A549 (cell line): ENCODE measurements around the gene AARSD1. TPM values are rescaled to one million over a fixed set of nuclear protein-coding genes. Genes with fewer than 3 reads are reported as not detected.

Experiments
- ATAC-seq, 2 experiments: fragments of 200-7000 bp in 1 of 2; fragments of >200 bp in 1 of 2; cut with Nextera tagmentation in 1 of 2; cut with Tn5 transposase in 1 of 2; 3 replicates each; pipeline versions ENCODE4 v1.8.0 to v1.9.1; 2018 to 2020; ENCODE audit warnings: mild to moderate bottlenecking in 1 of 2, moderate library complexity in 1 of 2
- CTCF ChIA-PET: fragments of 300-600 bp; sonication (Branson Sonifier 250); formaldehyde crosslinking; extraction: SDS; loops from one replicate; lab custom pipeline; 2021; ENCODE audit warnings: antibody characterized with exemption, inconsistent platforms; lab: Yijun Ruan, JAX
- POLR2A ChIA-PET: fragments of 350-600 bp; formaldehyde crosslinking; extraction: SDS; loops from one replicate; lab custom pipeline; 2021; ENCODE audit warnings: antibody characterized with exemption, inconsistent platforms; lab: Yijun Ruan, JAX
- DNase-seq, 2 experiments: peaks; one replicate each; pipeline versions ENCODE4 v3.0.0 to v3.0.0-alpha.2; 2011 to 2016; ENCODE audit warnings: low read depth in 1 of 2, low spot score in 1 of 2
- FAIRE-seq: peaks from 2 replicates; lab custom pipeline; 2011; peaks lifted over from hg19 to GRCh38; lab: Jason Lieb, UNC
- H3K27ac ChIP-seq, 2 experiments: fragments of >200 bp; sonication (Bioruptor Twin); formaldehyde crosslinking; 3 replicates each; pipeline ENCODE4 v1.5.1; 2016 to 2017
- H3K4me1 ChIP-seq: fragments of >200 bp; sonication (Bioruptor Twin); formaldehyde crosslinking; 3 replicates; pipeline ENCODE4 v1.6.1; 2016
- H3K4me2 ChIP-seq: fragments of >200 bp; sonication (Bioruptor Twin); formaldehyde crosslinking; 3 replicates; pipeline ENCODE4 v1.6.1; 2016
- H3K4me3 ChIP-seq: fragments of >200 bp; sonication (Bioruptor Twin); formaldehyde crosslinking; 3 replicates; pipeline ENCODE4 v1.5.1; 2016
- H3K9me3 ChIP-seq: fragments of >200 bp; sonication (Bioruptor Twin); formaldehyde crosslinking; 3 replicates; pipeline ENCODE4 v1.6.1; 2016
- CBX2 ChIP-seq: fragments of 200-600 bp; sonication (generic); IDR thresholded peaks from 2 replicates; pipeline ENCODE4 v1.6.1; 2016; ENCODE audit warnings: low read depth, mild to moderate bottlenecking, borderline replicate concordance
- CBX8 ChIP-seq: fragments of 200-600 bp; sonication (generic); IDR thresholded peaks from 2 replicates; pipeline ENCODE4 v1.6.1; 2016
- CHD2 ChIP-seq: fragments of 150-350 bp; IDR thresholded peaks from 2 replicates; pipeline ENCODE4 v1.6.1; 2014; ENCODE audit warnings: low read length; ENCODE audit not compliant: partially characterized antibody
- CHD4 ChIP-seq: fragments of 200-600 bp; sonication (generic); IDR thresholded peaks from 2 replicates; pipeline ENCODE4 v1.6.1; 2016; ENCODE audit warnings: antibody characterized with exemption, mild to moderate bottlenecking, borderline replicate concordance
- FOSL2 ChIP-seq, 2 experiments: fragments of 450-650 bp in 1 of 2; fragments of >200 bp in 1 of 2; sonication (Bioruptor Twin) in 1 of 2; formaldehyde crosslinking; IDR thresholded peaks; 2 replicates each; pipeline versions ENCODE4 v1.5.0 to v1.6.1; 2016 to 2020; ENCODE audit warnings: mild to moderate bottlenecking in 1 of 2, moderate library complexity in 1 of 2
- FOXS1 ChIP-seq: fragments of 250-450 bp; sonication (Bioruptor Pico); IDR thresholded peaks from 2 replicates; pipeline ENCODE4 v1.5.0; 2020; ENCODE audit warnings: mild to moderate bottlenecking, moderate library complexity
- HOXA7 ChIP-seq: fragments of 250-450 bp; sonication (Bioruptor Pico); IDR thresholded peaks from 2 replicates; pipeline ENCODE4 v1.5.0; 2020; ENCODE audit warnings: mild to moderate bottlenecking, moderate library complexity
- JUNB ChIP-seq: fragments of >200 bp; sonication (Bioruptor Twin); formaldehyde crosslinking; IDR thresholded peaks from 2 replicates; pipeline ENCODE4 v1.6.1; 2016
- KDM5A ChIP-seq: fragments of 200-600 bp; sonication (generic); IDR thresholded peaks from 2 replicates; pipeline ENCODE4 v1.6.1; 2016; ENCODE audit warnings: antibody characterized with exemption, mild to moderate bottlenecking
- MAFK ChIP-seq: fragments of 450-650 bp; IDR thresholded peaks from 2 replicates; pipeline ENCODE4 v1.6.1; 2014; ENCODE audit not compliant: partially characterized antibody
- NR3C1 ChIP-seq: fragments of >200 bp; sonication (Bioruptor Twin); formaldehyde crosslinking; IDR thresholded peaks from 3 replicates; pipeline ENCODE4 v1.6.1; 2017
- POLR2A ChIP-seq: IDR thresholded peaks from 2 replicates; pipeline ENCODE4 v1.6.1; 2012; ENCODE audit warnings: mild to moderate bottlenecking, low read length
- RARB ChIP-seq: fragments of 250-450 bp; sonication (Bioruptor Pico); IDR thresholded peaks from 2 replicates; pipeline ENCODE4 v1.8.0; 2021; ENCODE audit warnings: mild to moderate bottlenecking, moderate library complexity
- SMC3 ChIP-seq: fragments of >200 bp; sonication (Bioruptor Twin); formaldehyde crosslinking; IDR thresholded peaks from 3 replicates; pipeline ENCODE4 v1.6.1; 2018; ENCODE audit warnings: inconsistent platforms
- SREBF2 ChIP-seq: fragments of 450-650 bp; IDR thresholded peaks from 2 replicates; pipeline ENCODE4 v1.6.1; 2014; ENCODE audit warnings: mild to moderate bottlenecking, moderate library complexity
- ZFP36 ChIP-seq: fragments of 450-650 bp; IDR thresholded peaks from 2 replicates; pipeline ENCODE4 v1.6.1; 2014; ENCODE audit warnings: borderline replicate concordance; ENCODE audit not compliant: partially characterized antibody
- ZSCAN20 ChIP-seq: fragments of 250-450 bp; sonication (Bioruptor Pico); IDR thresholded peaks from 2 replicates; pipeline ENCODE4 v1.8.0; 2022; ENCODE audit warnings: mild to moderate bottlenecking, moderate library complexity
- WGBS: methylation state at CpG from one replicate; pipeline ENCODE4 v1.1.6; 2017; ENCODE audit errors: missing lambda C conversion rate; 5-methylcytosine and 5-hydroxymethylcytosine counted together
- polyA minus RNA-seq: library from RNA; depleted of rRNA, polyadenylated mRNA; stranded (reverse); fragments of >200 nt; gene quantifications from 2 replicates; pipeline ENCODE4 v1.2.3, GENCODE V29; 2011; rRNA and poly(A)+ RNA removed
- polyA plus RNA-seq, 4 experiments: library from polyadenylated mRNA; depleted of rRNA in 3 of 4; stranded (reverse); fragments of >200 nt; fragmentation: RNase III in 1 of 4; extraction: RNeasy Plus Mini Kit Qiagen cat#74134 plus additional on column Dnase treatment in 1 of 4; gene quantifications; 2 replicates in 3 of 4; 3 replicates in 1 of 4; pipeline ENCODE4 v1.2.3, GENCODE V29; 2011 to 2017
- TF ChIP-seq, protein P1 (sequence below): IDR thresholded peaks from 2 replicates; pipeline ENCODE4 v1.6.1; 2012; ENCODE audit warnings: low read depth, borderline replicate concordance
- TF ChIP-seq, protein P2 (sequence below): fragments of 250-450 bp; sonication (Bioruptor Pico); IDR thresholded peaks from 2 replicates; pipeline ENCODE4 v1.5.0; 2020; ENCODE audit warnings: low read depth, mild to moderate bottlenecking, moderate library complexity
- TF ChIP-seq, protein P3 (sequence below): fragments of 250-450 bp; sonication (Bioruptor Pico); IDR thresholded peaks from 2 replicates; pipeline ENCODE4 v1.5.0; 2021; ENCODE audit warnings: mild to moderate bottlenecking, moderate library complexity, borderline replicate concordance
- TF ChIP-seq, protein P4 (sequence below): fragments of 150-350 bp; IDR thresholded peaks from 2 replicates; pipeline ENCODE4 v1.6.1; 2014; ENCODE audit warnings: low read depth, mild to moderate bottlenecking, low read length
- TF ChIP-seq, protein P5 (sequence below): fragments of 450-650 bp; IDR thresholded peaks from 2 replicates; pipeline ENCODE4 v1.6.1; 2014; ENCODE audit warnings: antibody characterized with exemption
- TF ChIP-seq, protein P6 (sequence below): fragments of 200-600 bp; sonication (generic); IDR thresholded peaks from 2 replicates; pipeline ENCODE4 v1.6.1; 2016; ENCODE audit warnings: antibody characterized with exemption, mild to moderate bottlenecking, moderate library complexity
- TF ChIP-seq, protein P7 (sequence below): IDR thresholded peaks from 2 replicates; pipeline ENCODE4 v1.6.1; 2012

Gene AARSD1, protein sequence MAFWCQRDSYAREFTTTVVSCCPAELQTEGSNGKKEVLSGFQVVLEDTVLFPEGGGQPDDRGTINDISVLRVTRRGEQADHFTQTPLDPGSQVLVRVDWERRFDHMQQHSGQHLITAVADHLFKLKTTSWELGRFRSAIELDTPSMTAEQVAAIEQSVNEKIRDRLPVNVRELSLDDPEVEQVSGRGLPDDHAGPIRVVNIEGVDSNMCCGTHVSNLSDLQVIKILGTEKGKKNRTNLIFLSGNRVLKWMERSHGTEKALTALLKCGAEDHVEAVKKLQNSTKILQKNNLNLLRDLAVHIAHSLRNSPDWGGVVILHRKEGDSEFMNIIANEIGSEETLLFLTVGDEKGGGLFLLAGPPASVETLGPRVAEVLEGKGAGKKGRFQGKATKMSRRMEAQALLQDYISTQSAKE
- polyA plus RNA-seq (2011; rRNA removed) = 56.9 and 66.6 TPM in 2 replicates
- 65.6 and 74.7 TPM in 2 replicates for polyA plus RNA-seq (2012; cell fraction: cytosol; rRNA removed)
- polyA plus RNA-seq (2012; cell fraction: nucleus; rRNA removed) = 90.2 and 104 TPM in 2 replicates
- 70.7 to 82.0 TPM (median 73.0 TPM) in 3 replicates for polyA plus RNA-seq (2017; fragmentation: RNase III; extraction: RNeasy Plus Mini Kit Qiagen cat#74134 plus additional on column Dnase treatment)
- polyA minus RNA-seq = 49.3 and 50.5 TPM in 2 replicates

DNA sequence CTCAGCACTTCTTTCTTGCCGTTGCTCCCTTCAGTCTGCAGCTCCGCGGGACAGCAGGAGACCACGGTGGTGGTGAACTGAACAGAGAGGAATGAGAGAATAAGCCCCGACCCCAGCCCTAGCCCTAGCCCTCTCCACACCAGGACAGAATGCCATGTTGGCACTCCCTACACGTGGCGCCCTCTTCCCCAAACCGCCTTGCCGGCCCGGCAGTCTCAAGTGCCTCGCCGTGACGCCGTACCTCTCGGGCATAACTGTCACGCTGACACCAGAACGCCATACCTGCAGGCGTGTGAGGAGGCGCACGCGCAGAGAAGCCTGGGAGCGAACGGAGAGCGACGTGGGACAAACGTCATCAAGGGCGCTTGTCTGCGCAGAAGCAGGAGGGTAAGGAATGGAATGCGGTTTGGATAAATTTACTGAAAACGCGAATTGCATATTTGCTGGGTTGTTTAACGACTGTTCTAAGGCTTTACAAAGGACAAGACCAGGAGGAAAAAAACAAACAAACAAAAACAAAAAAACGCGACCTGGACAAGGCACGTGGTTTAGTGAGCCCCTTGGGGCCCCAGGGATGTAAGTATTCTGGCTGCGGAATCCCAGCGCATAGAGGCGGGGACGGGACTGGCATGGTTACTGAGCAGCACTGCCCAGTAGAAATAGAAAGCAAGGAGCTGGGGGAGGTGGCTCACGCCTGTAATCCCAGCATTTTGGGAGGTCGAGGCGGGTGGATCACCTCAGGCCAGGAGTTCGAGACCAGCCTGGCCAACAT is at the start of gene AARSD1:
TSS of gene AARSD1 (minus strand) at position 294 of the 772 bp plus-strand sequence. CDS start at position 280, 14 bp downstream.
- FAIRE-seq = peak; percentile 36
- Histone ChIP-seq H3K27ac (peak within 1 kb of the TSS; percentile 74 to 89), H3K4me1 (peaks cover 8% of the 10 kb centered on the region; the same call in 2 of the 3 replicates), H3K9me3 (no peaks in the 10 kb centered on the region), H3K4me2 (peak within 1 kb of the TSS; percentile 88), H3K4me3 (peak within 1 kb of the TSS; percentile 79)
- ATAC-seq = peak; percentile 94 to 98
- ChIA-PET CTCF (interaction anchor here (0.6 to 4.3 kb wide), 11 partner anchors 10 to 437 kb away, joined by 3 to 29 read pairs (median 3); partner anchors contain the start of genes PSME3 and RPL27), POLR2A (interaction anchor here (0.6 to 3.1 kb wide), 7 partner anchors 8 to 98 kb away, joined by 4 to 48 read pairs (median 6); partner anchors contain the start of genes RPL27 and RUNDC1)
- WGBS = 2% methylated on average over 43 of the region's 43 CpGs
- DNase-seq = peak; percentile 93 to 98
- TF ChIP-seq, protein P1, sequence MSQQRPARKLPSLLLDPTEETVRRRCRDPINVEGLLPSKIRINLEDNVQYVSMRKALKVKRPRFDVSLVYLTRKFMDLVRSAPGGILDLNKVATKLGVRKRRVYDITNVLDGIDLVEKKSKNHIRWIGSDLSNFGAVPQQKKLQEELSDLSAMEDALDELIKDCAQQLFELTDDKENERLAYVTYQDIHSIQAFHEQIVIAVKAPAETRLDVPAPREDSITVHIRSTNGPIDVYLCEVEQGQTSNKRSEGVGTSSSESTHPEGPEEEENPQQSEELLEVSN = peak; percentile 87
- TF ChIP-seq, protein P2, sequence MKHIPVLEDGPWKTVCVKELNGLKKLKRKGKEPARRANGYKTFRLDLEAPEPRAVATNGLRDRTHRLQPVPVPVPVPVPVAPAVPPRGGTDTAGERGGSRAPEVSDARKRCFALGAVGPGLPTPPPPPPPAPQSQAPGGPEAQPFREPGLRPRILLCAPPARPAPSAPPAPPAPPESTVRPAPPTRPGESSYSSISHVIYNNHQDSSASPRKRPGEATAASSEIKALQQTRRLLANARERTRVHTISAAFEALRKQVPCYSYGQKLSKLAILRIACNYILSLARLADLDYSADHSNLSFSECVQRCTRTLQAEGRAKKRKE (CRISPR knock-in tag) = no peak
- TF ChIP-seq KDM5A (peak; percentile 90), CBX8 (no peak), SREBF2 (no peak), FOSL2 (IDR thresholded peaks at IDR 0.05) (no peak), FOSL2 (CRISPR knock-in tag; IDR thresholded peaks at IDR 0.05) (peak; percentile 26), CBX2 (no peak), CHD4 (peak; percentile 97; the same call in 1 of the 2 replicates), HOXA7 (CRISPR knock-in tag) (no peak), MAFK (peak; percentile 28), FOXS1 (no peak), CHD2 (no peak), NR3C1 (no peak), RARB (no peak), SMC3 (peak; percentile 12; the same call in 1 of the 3 replicates), ZSCAN20 (CRISPR knock-in tag) (no peak), ZFP36 (no peak), JUNB (no peak), POLR2A (peak; percentile 97)
- TF ChIP-seq, protein P3, sequence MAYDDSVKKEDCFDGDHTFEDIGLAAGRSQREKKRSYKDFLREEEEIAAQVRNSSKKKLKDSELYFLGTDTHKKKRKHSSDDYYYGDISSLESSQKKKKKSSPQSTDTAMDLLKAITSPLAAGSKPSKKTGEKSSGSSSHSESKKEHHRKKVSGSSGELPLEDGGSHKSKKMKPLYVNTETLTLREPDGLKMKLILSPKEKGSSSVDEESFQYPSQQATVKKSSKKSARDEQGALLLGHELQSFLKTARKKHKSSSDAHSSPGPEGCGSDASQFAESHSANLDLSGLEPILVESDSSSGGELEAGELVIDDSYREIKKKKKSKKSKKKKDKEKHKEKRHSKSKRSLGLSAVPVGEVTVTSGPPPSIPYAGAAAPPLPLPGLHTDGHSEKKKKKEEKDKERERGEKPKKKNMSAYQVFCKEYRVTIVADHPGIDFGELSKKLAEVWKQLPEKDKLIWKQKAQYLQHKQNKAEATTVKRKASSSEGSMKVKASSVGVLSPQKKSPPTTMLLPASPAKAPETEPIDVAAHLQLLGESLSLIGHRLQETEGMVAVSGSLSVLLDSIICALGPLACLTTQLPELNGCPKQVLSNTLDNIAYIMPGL (CRISPR knock-in tag) = no peak
- TF ChIP-seq, protein P4, sequence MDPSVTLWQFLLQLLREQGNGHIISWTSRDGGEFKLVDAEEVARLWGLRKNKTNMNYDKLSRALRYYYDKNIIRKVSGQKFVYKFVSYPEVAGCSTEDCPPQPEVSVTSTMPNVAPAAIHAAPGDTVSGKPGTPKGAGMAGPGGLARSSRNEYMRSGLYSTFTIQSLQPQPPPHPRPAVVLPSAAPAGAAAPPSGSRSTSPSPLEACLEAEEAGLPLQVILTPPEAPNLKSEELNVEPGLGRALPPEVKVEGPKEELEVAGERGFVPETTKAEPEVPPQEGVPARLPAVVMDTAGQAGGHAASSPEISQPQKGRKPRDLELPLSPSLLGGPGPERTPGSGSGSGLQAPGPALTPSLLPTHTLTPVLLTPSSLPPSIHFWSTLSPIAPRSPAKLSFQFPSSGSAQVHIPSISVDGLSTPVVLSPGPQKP = no peak
- TF ChIP-seq, protein P5, sequence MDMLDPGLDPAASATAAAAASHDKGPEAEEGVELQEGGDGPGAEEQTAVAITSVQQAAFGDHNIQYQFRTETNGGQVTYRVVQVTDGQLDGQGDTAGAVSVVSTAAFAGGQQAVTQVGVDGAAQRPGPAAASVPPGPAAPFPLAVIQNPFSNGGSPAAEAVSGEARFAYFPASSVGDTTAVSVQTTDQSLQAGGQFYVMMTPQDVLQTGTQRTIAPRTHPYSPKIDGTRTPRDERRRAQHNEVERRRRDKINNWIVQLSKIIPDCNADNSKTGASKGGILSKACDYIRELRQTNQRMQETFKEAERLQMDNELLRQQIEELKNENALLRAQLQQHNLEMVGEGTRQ = no peak; the same call in 1 of the 2 replicates
- TF ChIP-seq, protein P6, sequence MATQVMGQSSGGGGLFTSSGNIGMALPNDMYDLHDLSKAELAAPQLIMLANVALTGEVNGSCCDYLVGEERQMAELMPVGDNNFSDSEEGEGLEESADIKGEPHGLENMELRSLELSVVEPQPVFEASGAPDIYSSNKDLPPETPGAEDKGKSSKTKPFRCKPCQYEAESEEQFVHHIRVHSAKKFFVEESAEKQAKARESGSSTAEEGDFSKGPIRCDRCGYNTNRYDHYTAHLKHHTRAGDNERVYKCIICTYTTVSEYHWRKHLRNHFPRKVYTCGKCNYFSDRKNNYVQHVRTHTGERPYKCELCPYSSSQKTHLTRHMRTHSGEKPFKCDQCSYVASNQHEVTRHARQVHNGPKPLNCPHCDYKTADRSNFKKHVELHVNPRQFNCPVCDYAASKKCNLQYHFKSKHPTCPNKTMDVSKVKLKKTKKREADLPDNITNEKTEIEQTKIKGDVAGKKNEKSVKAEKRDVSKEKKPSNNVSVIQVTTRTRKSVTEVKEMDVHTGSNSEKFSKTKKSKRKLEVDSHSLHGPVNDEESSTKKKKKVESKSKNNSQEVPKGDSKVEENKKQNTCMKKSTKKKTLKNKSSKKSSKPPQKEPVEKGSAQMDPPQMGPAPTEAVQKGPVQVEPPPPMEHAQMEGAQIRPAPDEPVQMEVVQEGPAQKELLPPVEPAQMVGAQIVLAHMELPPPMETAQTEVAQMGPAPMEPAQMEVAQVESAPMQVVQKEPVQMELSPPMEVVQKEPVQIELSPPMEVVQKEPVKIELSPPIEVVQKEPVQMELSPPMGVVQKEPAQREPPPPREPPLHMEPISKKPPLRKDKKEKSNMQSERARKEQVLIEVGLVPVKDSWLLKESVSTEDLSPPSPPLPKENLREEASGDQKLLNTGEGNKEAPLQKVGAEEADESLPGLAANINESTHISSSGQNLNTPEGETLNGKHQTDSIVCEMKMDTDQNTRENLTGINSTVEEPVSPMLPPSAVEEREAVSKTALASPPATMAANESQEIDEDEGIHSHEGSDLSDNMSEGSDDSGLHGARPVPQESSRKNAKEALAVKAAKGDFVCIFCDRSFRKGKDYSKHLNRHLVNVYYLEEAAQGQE = peak; percentile 30; the same call in 1 of the 2 replicates
- TF ChIP-seq, protein P7, sequence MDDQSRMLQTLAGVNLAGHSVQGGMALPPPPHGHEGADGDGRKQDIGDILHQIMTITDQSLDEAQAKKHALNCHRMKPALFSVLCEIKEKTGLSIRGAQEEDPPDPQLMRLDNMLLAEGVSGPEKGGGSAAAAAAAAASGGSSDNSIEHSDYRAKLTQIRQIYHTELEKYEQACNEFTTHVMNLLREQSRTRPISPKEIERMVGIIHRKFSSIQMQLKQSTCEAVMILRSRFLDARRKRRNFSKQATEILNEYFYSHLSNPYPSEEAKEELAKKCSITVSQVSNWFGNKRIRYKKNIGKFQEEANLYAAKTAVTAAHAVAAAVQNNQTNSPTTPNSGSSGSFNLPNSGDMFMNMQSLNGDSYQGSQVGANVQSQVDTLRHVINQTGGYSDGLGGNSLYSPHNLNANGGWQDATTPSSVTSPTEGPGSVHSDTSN = no peak
